Keratinocyte (primary cell): Measurements from ENCODE around the gene NELL1. TPM values are rescaled to one million over a fixed set of nuclear protein-coding genes. Genes with fewer than 3 reads are reported as not detected.

Source experiments
- DNase-seq: peaks from one replicate; pipeline ENCODE4 v3.0.0-alpha.2; 2011; ENCODE audit warnings: low read depth, missing footprints, low spot score
- FAIRE-seq: peaks from 2 replicates; lab custom pipeline; 2011; peaks lifted over from hg19 to GRCh38; lab: Jason Lieb, UNC
- H2AFZ ChIP-seq: 2 replicates; pipeline ENCODE4 v1.6.0; 2012; ENCODE audit warnings: low read length, control low read depth, inconsistent platforms; ENCODE audit not compliant: control insufficient read depth
- H3K27ac ChIP-seq: 2 replicates; pipeline ENCODE4 v1.5.1; 2011; ENCODE audit warnings: low read length; ENCODE audit not compliant: control insufficient read depth, insufficient read depth
- H3K27me3 ChIP-seq: 3 replicates; pipeline ENCODE4 v1.6.0; 2011; ENCODE audit warnings: low read length; ENCODE audit not compliant: control insufficient read depth, insufficient read depth; ENCODE audit errors: extremely low read depth
- H3K36me3 ChIP-seq, 2 experiments: 2 replicates in 1 of 2; 3 replicates in 1 of 2; pipeline ENCODE4 v1.5.1; 2011; ENCODE audit warnings: low read length in 2 of 2, mild to moderate bottlenecking in 1 of 2; ENCODE audit not compliant: control insufficient read depth in 2 of 2, insufficient read depth in 2 of 2; ENCODE audit errors: extremely low read depth in 1 of 2
- H3K4me1 ChIP-seq: 3 replicates; pipeline ENCODE4 v1.5.1; 2011; ENCODE audit warnings: low read length; ENCODE audit not compliant: control insufficient read depth, insufficient read depth; ENCODE audit errors: extremely low read depth
- H3K4me2 ChIP-seq: 3 replicates; pipeline ENCODE4 v1.6.0; 2011; ENCODE audit warnings: low read depth, low read length; ENCODE audit not compliant: control insufficient read depth, insufficient read depth; ENCODE audit errors: extremely low read depth
- H3K4me3 ChIP-seq, 3 experiments: fragments of 200-600 bp in 1 of 3; sonication (generic) in 1 of 3; 2 replicates in 2 of 3; 3 replicates in 1 of 3; pipeline ENCODE4 v1.5.1; 2011 to 2016; ENCODE audit warnings: low read length in 3 of 3, mild to moderate bottlenecking in 3 of 3, control low read depth in 2 of 3, inconsistent platforms in 1 of 3, low read depth in 1 of 3, mixed read lengths in 1 of 3, mixed run types in 1 of 3, moderate library complexity in 1 of 3; ENCODE audit not compliant: control insufficient read depth in 2 of 3, insufficient read depth in 2 of 3; ENCODE audit errors: extremely low read depth in 1 of 3
- H3K79me2 ChIP-seq: 2 replicates; pipeline ENCODE4 v1.6.0; 2012; ENCODE audit warnings: low read length; ENCODE audit not compliant: control insufficient read depth, insufficient read depth
- H3K9ac ChIP-seq: 3 replicates; pipeline ENCODE4 v1.6.0; 2011; ENCODE audit warnings: low read length; ENCODE audit not compliant: control insufficient read depth, insufficient read depth; ENCODE audit errors: extremely low read depth
- H3K9me1 ChIP-seq: 3 replicates; pipeline ENCODE4 v1.6.0; 2011; ENCODE audit warnings: low read length; ENCODE audit not compliant: control insufficient read depth, insufficient read depth; ENCODE audit errors: extremely low read depth
- H3K9me3 ChIP-seq: 2 replicates; pipeline ENCODE4 v1.5.1; 2012; ENCODE audit warnings: low read depth, low read length; ENCODE audit not compliant: control insufficient read depth
- H4K20me1 ChIP-seq: 3 replicates; pipeline ENCODE4 v1.6.0; 2011; ENCODE audit warnings: low read length; ENCODE audit not compliant: control insufficient read depth, insufficient read depth; ENCODE audit errors: extremely low read depth
- EZH2 ChIP-seq: IDR thresholded peaks from one replicate; pipeline ENCODE4 v1.6.1; 2012; ENCODE audit warnings: inconsistent platforms, mild to moderate bottlenecking, low read length, moderate library complexity
- dilution Hi-C: fragments of 300-500 bp; cut with MboI; formaldehyde crosslinking; loops from one replicate; pipeline ENCODE4 v1.7.0; 2020; ENCODE audit warnings: low sequenced_read_pairs; ENCODE audit not compliant: extremely low pct_ligation_motif_present
- polyA plus RNA-seq, 5 experiments: library from polyadenylated mRNA; depleted of rRNA in 3 of 5; stranded (reverse) in 3 of 5; stranded (forward) in 1 of 5; unstranded in 1 of 5; fragments of >200 nt; gene quantifications; 1 replicate in 1 of 5; 2 replicates in 3 of 5; 3 replicates in 1 of 5; pipeline versions ENCODE4 v1.2.1 to v1.2.3, GENCODE V29; 2011 to 2012; ENCODE audit warnings: missing spikeins in 2 of 5, low read depth in 1 of 5, low replicate concordance in 1 of 5
- TF ChIP-seq, protein P1 (sequence below), 3 experiments: IDR thresholded peaks in 1 of 3; conservative IDR thresholded peaks in 1 of 3; optimal IDR thresholded peaks in 1 of 3; 2 replicates in 2 of 3; 3 replicates in 1 of 3; pipeline versions ENCODE3 to v1.5.1; 2011; ENCODE audit warnings: low read length in 3 of 3, mild to moderate bottlenecking in 3 of 3, moderate library complexity in 2 of 3, control low read depth in 1 of 3, inconsistent platforms in 1 of 3; ENCODE audit not compliant: insufficient read depth in 2 of 3; ENCODE audit errors: extremely low read depth in 1 of 3

NELL1 gene
- polyA plus RNA-seq, 1 donor (not counting 4 experiments of a cell fraction or from before 2014, with no cell fraction given): not detected

DNA sequence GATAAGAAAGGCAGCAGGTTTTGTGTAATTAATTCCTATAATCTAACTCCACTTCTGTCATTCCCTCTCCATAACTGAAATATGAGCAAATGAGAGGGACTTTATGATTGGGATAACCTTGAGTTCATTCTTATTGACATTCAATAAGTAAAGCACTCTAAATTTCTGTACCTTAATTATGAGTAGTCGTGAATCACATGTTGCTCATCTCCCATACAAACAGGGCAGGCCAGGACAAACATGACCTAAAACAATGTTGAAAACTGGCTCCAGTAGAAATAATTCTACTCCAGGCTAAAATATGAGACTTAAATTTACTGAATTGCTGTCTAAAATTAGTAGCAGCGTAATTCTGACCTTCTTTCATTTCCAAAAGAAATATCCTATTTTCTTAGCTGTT lies 505.4 kb downstream of the NELL1 start:
- Histone ChIP-seq H3K9ac (no peak overlapping the region), H3K4me2 (peak overlapping the region; percentile 24), H3K27ac (no peak overlapping the region), H4K20me1 (no peaks in the 10 kb centered on the region), H3K27me3 (no peaks in the 10 kb centered on the region), H3K4me1 (peaks cover 12% of the 10 kb centered on the region), H3K9me3 (no peaks in the 10 kb centered on the region), H2AFZ (no peak overlapping the region), H3K9me1 (no peaks in the 10 kb centered on the region), H3K79me2 (no peaks in the 10 kb centered on the region), H3K4me3 (no peak overlapping the region), H3K36me3 (no peaks in the 10 kb centered on the region)
- FAIRE-seq (no peak), DNase-seq (no peak)
- TF ChIP-seq, protein P1, sequence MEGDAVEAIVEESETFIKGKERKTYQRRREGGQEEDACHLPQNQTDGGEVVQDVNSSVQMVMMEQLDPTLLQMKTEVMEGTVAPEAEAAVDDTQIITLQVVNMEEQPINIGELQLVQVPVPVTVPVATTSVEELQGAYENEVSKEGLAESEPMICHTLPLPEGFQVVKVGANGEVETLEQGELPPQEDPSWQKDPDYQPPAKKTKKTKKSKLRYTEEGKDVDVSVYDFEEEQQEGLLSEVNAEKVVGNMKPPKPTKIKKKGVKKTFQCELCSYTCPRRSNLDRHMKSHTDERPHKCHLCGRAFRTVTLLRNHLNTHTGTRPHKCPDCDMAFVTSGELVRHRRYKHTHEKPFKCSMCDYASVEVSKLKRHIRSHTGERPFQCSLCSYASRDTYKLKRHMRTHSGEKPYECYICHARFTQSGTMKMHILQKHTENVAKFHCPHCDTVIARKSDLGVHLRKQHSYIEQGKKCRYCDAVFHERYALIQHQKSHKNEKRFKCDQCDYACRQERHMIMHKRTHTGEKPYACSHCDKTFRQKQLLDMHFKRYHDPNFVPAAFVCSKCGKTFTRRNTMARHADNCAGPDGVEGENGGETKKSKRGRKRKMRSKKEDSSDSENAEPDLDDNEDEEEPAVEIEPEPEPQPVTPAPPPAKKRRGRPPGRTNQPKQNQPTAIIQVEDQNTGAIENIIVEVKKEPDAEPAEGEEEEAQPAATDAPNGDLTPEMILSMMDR (optimal IDR thresholded peaks at IDR 0.05 in 1 of 3, IDR thresholded peaks at IDR 0.05 in 1 of 3, conservative IDR thresholded peaks at IDR 0.05 in 1 of 3; ENCODE audit: extremely low read depth in 1 of 3, insufficient read depth in 2 of 3, low read length in 3 of 3): no peak
- TF ChIP-seq EZH2: no peak
- dilution Hi-C loops: no loop called here

DNA sequence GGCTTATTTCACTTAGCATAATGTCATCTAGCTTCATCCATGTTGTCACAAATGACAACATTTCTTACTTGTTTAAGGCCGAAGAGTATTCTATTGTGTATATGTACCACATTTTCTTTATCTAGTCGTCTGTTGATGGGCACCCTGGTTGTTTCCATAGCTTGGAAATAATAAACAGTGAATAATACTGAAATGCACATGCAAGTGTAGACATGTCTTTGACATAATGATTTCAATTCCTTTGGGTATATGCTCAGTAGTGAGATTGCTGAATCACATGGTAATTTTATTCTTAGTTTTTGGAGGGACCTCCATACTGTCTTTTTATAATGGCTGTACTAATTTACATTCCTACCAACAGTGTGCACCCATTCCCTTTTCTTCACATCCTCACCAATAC lies 508.0 kb downstream of the NELL1 start:
- Histone ChIP-seq H3K27me3 (no peaks in the 10 kb centered on the region), H3K9me3 (no peaks in the 10 kb centered on the region), H3K4me1 (peaks cover 12% of the 10 kb centered on the region), H3K79me2 (no peaks in the 10 kb centered on the region), H3K36me3 (no peaks in the 10 kb centered on the region), H3K9me1 (no peaks in the 10 kb centered on the region), H3K27ac (peak overlapping the region; percentile 24), H3K4me3 (no peak overlapping the region), H3K9ac (no peak overlapping the region), H3K4me2 (peak overlapping the region; percentile 18), H2AFZ (no peak overlapping the region), H4K20me1 (no peaks in the 10 kb centered on the region)
- FAIRE-seq (no peak), DNase-seq (no peak)
- TF ChIP-seq, protein P1 (optimal IDR thresholded peaks at IDR 0.05 in 1 of 3, IDR thresholded peaks at IDR 0.05 in 1 of 3, conservative IDR thresholded peaks at IDR 0.05 in 1 of 3; ENCODE audit: extremely low read depth in 1 of 3, insufficient read depth in 2 of 3, low read length in 3 of 3): no peak
- no peak for TF ChIP-seq EZH2
- dilution Hi-C loops: no loop called here
